HL-60 (cell line): ENCODE data around the gene CACNA2D1.

Experiments used
- DNase-seq, 2 experiments: peaks; one replicate each; pipeline ENCODE4 v3.0.0-alpha.2; 2010 to 2020; ENCODE audit warnings: low read depth in 1 of 2, low spot score in 1 of 2
- H3K27ac ChIP-seq: fragments of 250-450 bp; sonication (Bioruptor Pico); replicated peaks from 2 replicates; pipeline ENCODE4 v1.5.1; 2020; ENCODE audit warnings: mild to moderate bottlenecking, moderate library complexity
- H3K27me3 ChIP-seq: fragments of 250-450 bp; sonication (Bioruptor Pico); 2 replicates; pipeline ENCODE4 v1.5.1; 2021; ENCODE audit warnings: mild to moderate bottlenecking, moderate library complexity; ENCODE audit not compliant: insufficient read depth, poor library complexity, severe bottlenecking
- H3K4me3 ChIP-seq: replicated peaks from 2 replicates; pipeline ENCODE4 v1.5.1; 2011; ENCODE audit warnings: mild to moderate bottlenecking, control low read depth, low read length; ENCODE audit not compliant: insufficient read depth
- GABPA ChIP-seq: IDR thresholded peaks from 2 replicates; pipeline ENCODE4 v1.6.1; 2012; ENCODE audit warnings: low read depth
- POLR2AphosphoS5 ChIP-seq: IDR thresholded peaks from 2 replicates; pipeline ENCODE4 v1.6.1; 2012; ENCODE audit warnings: low read depth
- SPI1 ChIP-seq: IDR thresholded peaks from 2 replicates; pipeline ENCODE4 v1.6.1; 2012; ENCODE audit warnings: low read depth, mild to moderate bottlenecking, borderline replicate concordance
- TF ChIP-seq, protein P1 (sequence below): IDR thresholded peaks from 2 replicates; pipeline ENCODE4 v1.6.1; 2012; ENCODE audit warnings: low read depth; ENCODE audit not compliant: insufficient replicate concordance
- TF ChIP-seq, protein P2 (sequence below): IDR thresholded peaks from one replicate; pipeline ENCODE4 v1.5.1; 2011; ENCODE audit warnings: low read length, control low read depth, inconsistent platforms; ENCODE audit not compliant: insufficient read depth

CACNA2D1 gene

DNA sequence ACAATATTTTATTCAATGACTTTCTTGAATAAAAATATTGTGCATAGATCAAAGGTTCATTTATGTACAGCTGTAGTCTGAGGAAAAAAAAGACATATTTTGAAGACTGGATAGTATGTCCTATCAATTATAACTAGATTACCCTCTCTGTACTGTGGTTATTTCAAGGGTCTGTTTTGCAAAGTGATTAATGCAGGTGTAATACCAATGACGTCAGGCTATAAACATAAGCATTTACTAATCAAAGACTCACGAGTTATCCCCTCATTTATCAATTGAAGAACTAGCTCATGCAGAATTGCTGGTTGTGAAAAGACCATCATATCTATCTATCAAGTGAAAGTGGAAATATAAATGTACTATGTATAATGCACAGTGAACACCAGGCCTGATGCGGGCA is 460.2 kb downstream of the CACNA2D1 start:
- TF ChIP-seq, protein P1, sequence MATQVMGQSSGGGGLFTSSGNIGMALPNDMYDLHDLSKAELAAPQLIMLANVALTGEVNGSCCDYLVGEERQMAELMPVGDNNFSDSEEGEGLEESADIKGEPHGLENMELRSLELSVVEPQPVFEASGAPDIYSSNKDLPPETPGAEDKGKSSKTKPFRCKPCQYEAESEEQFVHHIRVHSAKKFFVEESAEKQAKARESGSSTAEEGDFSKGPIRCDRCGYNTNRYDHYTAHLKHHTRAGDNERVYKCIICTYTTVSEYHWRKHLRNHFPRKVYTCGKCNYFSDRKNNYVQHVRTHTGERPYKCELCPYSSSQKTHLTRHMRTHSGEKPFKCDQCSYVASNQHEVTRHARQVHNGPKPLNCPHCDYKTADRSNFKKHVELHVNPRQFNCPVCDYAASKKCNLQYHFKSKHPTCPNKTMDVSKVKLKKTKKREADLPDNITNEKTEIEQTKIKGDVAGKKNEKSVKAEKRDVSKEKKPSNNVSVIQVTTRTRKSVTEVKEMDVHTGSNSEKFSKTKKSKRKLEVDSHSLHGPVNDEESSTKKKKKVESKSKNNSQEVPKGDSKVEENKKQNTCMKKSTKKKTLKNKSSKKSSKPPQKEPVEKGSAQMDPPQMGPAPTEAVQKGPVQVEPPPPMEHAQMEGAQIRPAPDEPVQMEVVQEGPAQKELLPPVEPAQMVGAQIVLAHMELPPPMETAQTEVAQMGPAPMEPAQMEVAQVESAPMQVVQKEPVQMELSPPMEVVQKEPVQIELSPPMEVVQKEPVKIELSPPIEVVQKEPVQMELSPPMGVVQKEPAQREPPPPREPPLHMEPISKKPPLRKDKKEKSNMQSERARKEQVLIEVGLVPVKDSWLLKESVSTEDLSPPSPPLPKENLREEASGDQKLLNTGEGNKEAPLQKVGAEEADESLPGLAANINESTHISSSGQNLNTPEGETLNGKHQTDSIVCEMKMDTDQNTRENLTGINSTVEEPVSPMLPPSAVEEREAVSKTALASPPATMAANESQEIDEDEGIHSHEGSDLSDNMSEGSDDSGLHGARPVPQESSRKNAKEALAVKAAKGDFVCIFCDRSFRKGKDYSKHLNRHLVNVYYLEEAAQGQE, result no peak
- TF ChIP-seq, protein P2, sequence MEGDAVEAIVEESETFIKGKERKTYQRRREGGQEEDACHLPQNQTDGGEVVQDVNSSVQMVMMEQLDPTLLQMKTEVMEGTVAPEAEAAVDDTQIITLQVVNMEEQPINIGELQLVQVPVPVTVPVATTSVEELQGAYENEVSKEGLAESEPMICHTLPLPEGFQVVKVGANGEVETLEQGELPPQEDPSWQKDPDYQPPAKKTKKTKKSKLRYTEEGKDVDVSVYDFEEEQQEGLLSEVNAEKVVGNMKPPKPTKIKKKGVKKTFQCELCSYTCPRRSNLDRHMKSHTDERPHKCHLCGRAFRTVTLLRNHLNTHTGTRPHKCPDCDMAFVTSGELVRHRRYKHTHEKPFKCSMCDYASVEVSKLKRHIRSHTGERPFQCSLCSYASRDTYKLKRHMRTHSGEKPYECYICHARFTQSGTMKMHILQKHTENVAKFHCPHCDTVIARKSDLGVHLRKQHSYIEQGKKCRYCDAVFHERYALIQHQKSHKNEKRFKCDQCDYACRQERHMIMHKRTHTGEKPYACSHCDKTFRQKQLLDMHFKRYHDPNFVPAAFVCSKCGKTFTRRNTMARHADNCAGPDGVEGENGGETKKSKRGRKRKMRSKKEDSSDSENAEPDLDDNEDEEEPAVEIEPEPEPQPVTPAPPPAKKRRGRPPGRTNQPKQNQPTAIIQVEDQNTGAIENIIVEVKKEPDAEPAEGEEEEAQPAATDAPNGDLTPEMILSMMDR, result no peak
- TF ChIP-seq SPI1, result no peak
- no peak for TF ChIP-seq GABPA
- TF ChIP-seq POLR2AphosphoS5, result no peak
- DNase-seq, result no peak
- Histone ChIP-seq H3K4me3 (no peak overlapping the region), H3K27ac (no peak overlapping the region), H3K27me3 (no peaks in the 10 kb centered on the region)

DNA sequence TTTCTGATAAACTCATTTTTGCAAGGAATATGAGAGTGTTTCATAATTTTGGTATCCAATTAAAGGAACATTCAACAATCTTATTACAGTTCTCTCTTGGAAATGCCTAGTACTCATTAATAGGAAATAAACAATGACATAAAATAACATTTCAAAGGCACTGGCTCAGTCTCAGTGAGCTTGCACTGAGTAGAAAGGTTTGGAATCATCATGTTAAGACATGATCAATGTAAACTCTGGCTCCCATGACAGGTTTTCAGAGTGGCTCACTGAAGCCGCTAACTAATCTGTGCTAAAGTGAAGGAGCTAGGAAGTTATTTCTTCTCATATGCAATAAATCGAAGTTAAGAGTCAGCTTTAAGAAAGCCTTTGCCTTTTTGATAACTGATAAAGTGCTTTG is 470.5 kb downstream of the CACNA2D1 start:
- H3K27me3 ChIP-seq, result no peaks in the 10 kb centered on the region
- no peak overlapping the region for H3K27ac ChIP-seq
- no peak for DNase-seq
- no peak overlapping the region for H3K4me3 ChIP-seq
- TF ChIP-seq SPI1 (no peak), POLR2AphosphoS5 (no peak), GABPA (no peak)
- TF ChIP-seq, protein P2, result no peak
- TF ChIP-seq, protein P1, result no peak

DNA sequence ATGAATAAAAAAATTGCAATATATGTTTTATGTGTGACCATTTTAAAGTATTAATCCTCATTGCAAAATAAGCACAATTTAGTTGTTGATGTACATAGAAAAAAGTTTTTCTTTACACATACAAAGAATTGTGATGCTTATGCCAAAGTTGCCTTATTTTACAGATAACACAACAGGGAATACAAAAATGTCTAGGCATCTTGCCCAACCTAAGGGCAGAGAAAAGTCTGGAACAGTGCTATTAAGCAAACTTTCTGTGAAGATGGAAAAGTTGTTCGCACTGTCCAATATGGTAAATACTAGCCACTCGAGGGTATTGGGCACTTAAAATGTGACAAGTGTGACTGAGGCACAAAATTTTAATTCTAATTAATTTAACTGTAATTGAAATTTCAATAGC is 483.6 kb downstream of the CACNA2D1 start:
- H3K27me3 ChIP-seq, result no peaks in the 10 kb centered on the region
- H3K27ac ChIP-seq, result no peak overlapping the region
- no peak overlapping the region for H3K4me3 ChIP-seq
- DNase-seq, result no peak
- TF ChIP-seq POLR2AphosphoS5 (no peak), SPI1 (no peak)

DNA sequence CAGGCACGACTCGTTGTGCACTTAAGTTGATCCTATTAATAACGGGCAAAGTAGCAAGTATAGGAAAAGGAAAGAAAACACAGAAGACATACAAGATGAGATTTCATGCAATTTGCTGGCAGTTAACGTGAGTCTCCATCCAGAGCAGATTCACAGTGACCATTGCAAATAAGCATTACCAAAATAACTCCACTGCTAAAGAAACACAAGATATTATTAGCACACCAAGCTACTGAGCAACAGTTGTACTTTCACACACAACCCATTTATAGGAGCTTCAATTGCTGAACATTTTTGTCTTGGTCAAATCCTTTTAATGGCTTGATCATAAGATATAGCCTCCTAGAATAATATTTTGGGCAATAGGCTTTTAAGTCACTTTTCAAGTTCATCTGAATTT is 486.1 kb downstream of the CACNA2D1 start:
- Histone ChIP-seq H3K4me3 (no peak overlapping the region), H3K27me3 (no peaks in the 10 kb centered on the region), H3K27ac (no peak overlapping the region)
- DNase-seq, result no peak
- TF ChIP-seq, protein P2, result no peak
- TF ChIP-seq GABPA (no peak), SPI1 (no peak), POLR2AphosphoS5 (no peak)
- TF ChIP-seq, protein P1, result no peak
